CMK (cell line): ENCODE data around the gene FBXO10.
"Not testable (repeated sequence)": the region's sequence is repeated elsewhere in the genome, so short reads cannot be mapped to it uniquely, and the experiment has no call there.

Source experiments
- DNase-seq: peaks from one replicate; pipeline ENCODE4 v3.0.0-alpha.2; 2010; ENCODE audit warnings: low read depth

Gene FBXO10

GRCh38 chr9:37549527-37549926, 26.7 kb downstream of the FBXO10 start:
- DNase-seq: no peak

- DNase-seq: no peak
These were observed 28.8 kb downstream of the FBXO10 start for GRCh38 chr9:37547328-37547878.

DNA sequence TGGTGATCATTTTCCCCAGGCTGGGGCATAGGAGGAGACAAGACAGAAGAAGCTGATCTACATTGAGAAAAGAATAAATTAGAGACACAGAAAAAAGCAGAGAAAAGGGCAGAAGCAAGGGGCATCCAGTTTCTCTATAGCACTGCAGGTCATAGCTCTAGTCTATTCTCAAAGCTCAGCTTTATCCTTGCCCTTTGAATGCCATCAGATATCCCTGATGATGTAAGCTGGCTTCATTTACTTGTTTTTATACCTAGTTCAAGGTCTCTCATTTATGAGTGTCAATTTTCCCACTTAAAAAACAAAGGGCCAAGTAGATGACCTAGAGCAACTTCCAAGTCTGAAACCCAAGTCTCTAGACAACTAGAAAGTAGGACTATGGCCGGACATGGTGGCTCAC, 32.7 kb downstream of the FBXO10 start:
- DNase-seq: no peak

DNA sequence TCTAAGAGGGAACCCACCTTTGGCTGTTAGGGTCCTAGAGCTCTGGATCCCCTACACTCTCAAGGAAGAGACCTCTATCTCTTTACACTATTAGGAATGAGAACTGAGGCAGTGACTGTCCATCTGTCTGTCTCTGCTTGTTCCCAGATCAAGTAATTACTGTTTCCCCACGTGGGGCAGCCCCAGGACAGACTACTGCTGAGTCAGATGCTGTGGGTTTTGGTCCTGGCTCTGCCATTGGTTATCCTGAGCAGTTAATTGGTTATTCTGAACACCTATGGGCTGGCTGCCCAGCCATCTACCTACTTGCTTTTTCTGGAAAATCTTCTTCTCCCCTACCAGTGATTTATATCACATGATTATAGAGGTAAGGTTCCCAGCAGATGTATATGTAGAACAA, 33.3 kb downstream of the FBXO10 start:
- DNase-seq: no peak

DNA sequence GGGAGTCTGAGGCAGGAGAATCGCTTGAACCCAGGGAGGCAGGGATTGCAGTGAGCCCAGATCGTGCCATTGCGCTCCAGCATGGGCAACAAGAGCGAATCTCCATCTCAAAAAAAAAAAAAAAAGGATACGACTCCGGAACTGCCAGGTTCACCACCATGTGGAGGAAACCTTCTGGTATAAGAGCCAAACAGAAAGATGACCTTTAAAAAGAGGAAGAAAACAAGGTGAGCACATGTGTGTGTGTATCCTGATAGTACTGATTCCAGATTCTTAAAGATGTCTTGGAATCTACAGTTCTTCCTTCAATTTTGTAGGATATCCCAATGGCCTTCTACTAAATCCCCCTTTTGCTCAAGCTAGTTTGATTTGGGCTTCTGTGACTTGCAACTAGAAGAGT, 33.7 kb downstream of the FBXO10 start:
- no peak for DNase-seq

GRCh38 chr9:37541465-37541864, 34.7 kb downstream of the FBXO10 start:
- no peak for DNase-seq

- DNase-seq: no peak
These were observed 35.5 kb downstream of the FBXO10 start for GRCh38 chr9:37540634-37541033.

- DNase-seq: no peak
These were observed 36.5 kb downstream of the FBXO10 start for GRCh38 chr9:37539634-37540033.

GRCh38 chr9:37538099-37538498, 38.1 kb downstream of the FBXO10 start:
- DNase-seq: no peak

GRCh38 chr9:37534901-37535300, 41.3 kb downstream of the FBXO10 start:
- DNase-seq: no peak

DNA sequence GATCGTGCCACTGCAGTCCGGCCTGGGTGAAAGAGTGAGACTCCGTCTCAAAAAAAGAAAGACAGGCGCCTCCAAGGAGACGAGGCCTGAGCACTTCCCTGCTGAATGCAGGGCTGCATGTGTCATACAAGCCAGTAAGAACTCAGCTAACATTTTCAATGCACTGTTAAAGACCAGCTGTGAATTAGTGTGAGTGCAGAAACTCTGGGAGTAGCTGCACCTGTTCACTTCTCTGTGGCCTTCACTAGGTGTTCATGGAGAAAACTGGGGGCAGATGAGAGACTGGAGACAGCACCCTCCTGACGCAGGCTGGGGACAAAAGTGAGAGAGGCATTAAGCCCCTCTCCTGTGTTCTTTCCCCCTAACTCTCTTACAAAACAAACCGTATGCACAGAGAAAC, 41.8 kb downstream of the FBXO10 start:
- no peak for DNase-seq

GRCh38 chr9:37531699-37532098, 44.5 kb downstream of the FBXO10 start:
- DNase-seq: no peak

GRCh38 chr9:37528652-37529471, 47.3 kb downstream of the FBXO10 start:
- no peak for DNase-seq

DNA sequence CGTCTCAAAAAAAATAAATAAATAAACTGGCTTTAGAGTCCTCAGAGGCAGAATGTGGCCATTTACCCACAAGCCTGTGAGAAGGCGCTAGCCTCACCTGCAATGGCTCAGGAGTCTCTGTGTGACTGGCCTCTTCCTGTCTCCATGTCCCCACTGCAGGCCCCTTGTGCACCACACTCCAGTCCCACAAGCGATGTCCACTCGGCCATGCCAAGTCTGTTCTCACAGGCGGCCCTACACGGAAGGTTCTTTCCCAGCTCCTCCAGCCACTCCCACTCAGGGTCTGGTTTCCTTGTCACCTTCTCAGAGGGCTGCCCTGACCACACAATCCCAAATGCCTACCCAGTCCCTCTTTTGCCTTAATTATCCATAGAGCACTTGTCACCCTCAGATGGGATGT, 52.3 kb downstream of the FBXO10 start:
- DNase-seq: no peak

GRCh38 chr9:37522971-37523370, 53.2 kb downstream of the FBXO10 start:
- no peak for DNase-seq

GRCh38 chr9:37521111-37521510, 55.1 kb downstream of the FBXO10 start:
- DNase-seq: no peak

DNA sequence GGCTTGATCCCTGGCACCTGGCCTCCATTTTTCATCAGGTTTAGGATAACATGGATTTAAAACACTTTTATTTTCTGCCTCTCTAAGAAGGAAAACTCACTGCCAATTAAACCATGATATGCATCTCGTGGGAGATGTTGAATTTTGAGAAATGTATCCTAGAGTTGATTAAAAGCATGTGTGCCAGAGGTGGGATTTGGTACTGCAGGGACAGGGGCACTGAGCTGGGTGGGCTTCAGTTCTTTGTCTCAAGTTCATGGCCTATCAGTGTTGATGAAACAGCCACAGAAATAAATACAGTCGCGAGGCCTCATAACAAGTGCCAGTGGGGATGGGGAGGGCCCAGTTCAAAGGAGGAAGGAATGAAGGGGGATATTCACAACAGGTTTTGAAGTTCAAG, 55.5 kb downstream of the FBXO10 start:
- DNase-seq: no peak

DNA sequence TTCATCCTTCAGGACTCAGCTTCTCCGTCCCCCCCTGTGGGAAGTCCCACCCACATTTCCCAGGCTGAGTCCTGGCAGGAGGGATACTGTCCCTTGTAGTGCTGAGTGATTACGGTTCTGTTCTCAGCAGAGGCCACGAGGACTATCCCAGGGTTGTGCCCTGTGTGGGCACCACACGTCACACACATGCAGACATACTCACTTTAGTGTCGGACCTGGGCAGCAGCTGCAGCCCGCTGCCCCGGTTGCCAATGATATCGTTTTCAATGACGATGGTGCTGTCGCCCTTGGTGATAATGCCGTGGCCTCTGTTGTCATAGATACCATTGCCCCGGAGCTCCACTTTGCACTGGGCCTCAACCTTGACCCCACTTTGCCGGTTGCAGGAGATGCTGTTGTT, 58.3 kb downstream of the FBXO10 start:
- DNase-seq: no peak

DNA sequence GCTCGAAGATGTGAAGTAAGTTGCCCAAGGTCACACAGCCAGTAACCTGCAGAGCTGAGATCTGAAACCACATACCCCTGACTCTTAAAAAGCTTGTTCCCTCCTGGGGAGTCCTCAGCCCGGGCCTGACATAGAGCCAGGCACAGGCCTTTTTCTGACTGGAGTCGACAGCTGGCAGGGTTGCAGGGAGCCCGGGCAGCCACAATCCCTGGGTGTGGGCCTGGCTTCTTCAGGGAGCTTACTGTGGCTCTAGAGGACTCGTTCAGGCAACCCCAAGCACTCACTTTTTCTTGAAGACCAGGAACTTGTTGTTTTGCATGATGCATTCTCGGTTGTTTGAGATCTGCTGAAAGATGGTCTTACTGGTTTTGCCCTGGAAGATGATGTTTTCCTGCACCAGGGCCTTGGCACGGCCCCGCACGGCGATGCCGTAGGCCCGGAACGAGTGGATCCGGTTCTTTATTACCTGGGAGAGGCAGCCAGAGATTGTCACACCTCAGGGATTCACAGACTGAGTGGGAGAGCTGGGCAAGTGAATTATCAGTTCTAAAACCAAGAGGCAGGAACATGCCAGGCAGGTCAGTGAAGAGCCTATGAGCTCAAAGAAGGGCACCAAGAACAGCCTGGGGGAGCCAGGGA, 60.4 kb downstream of the FBXO10 start:
- no peak for DNase-seq

DNA sequence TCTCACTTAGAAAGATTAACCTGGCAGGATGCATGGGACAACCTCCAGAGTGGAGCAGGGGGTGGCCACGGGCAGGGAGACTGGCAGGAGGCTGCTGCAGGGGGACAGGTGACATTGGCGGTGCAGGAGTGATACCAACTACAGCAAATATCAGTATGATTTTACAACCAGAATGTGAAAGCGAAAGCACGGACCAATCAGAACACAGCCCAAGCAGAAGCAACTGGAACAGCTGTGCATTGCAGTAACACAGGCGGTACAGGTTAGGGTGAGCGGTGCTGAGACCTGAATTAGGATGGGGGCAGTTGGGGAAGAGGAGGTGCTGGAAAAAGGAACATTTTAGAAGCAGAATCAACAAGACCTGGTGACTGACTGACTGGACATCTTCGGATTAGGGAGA, 61.2 kb downstream of the FBXO10 start:
- no peak for DNase-seq

GRCh38 chr9:37514415-37514814, 61.8 kb downstream of the FBXO10 start:
- DNase-seq: not testable (repeated sequence)

GRCh38 chr9:37512437-37512836, 63.7 kb downstream of the FBXO10 start:
- DNase-seq: no peak
